HG03469 (cell line): ENCODE measurements around the gene NPTN.

ENCODE experiments used
- ATAC-seq: cut with Tn5 transposase; IDR thresholded peaks from one replicate; pipeline ENCODE4 v1.9.1; 2021; ENCODE audit warnings: mild to moderate bottlenecking, moderate library complexity, moderate number of reproducible peaks; ENCODE audit not compliant: unreplicated experiment

NPTN gene

GRCh38 chr15:73632670-73633058 is 525 bp downstream of the NPTN start:
- ATAC-seq: no peak

GRCh38 chr15:73631915-73632669 is 1.1 kb downstream of the NPTN start:
- ATAC-seq: no peak

- ATAC-seq: no peak
Measured at GRCh38 chr15:73630921-73631362, 2.2 kb downstream of the NPTN start.

GRCh38 chr15:73629798-73630429 is 3.3 kb downstream of the NPTN start:
- ATAC-seq: no peak

DNA sequence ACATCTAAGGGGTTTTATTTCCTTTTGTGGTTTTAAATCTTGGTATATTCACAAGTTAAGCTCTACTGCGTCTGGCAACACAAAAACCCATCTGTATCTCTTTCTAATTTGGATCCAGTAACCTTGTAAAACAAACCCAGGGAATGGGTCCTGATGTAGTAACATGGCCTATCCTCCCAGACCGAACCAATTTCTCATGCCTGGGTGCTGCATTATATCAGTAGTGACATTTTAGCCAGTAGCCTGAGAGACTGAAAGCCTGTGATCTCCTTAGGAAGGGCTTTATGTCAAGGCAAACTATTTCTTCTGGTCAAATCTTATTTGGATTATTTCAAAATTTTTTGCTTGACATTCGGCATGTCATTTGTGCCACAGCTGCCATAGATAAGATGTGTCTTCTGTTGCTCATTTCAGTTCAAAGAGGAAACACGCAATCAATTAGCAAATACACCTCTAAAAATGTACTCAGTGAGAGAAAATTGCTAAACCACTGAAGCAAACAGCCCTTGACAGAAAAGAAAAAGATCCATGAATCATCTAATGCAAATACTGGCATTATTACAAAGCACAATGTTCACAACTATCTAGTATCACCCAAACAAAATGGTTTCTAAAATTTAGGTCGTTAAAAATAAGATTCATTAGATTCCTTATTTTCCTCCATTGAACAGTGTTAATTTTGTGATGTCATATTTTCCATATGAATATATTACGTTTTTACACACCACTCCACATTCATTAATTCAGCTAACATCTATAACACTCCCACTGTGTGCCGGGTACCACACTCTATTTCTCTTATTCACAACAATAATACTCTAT is 4.0 kb downstream of the NPTN start:
- ATAC-seq: no peak

GRCh38 chr15:73628102-73628501 is 5.1 kb downstream of the NPTN start:
- ATAC-seq: no peak

- no peak for ATAC-seq
Measured at GRCh38 chr15:73626072-73626471, 7.1 kb downstream of the NPTN start.

GRCh38 chr15:73624530-73624929 is 8.7 kb downstream of the NPTN start:
- ATAC-seq: no peak

GRCh38 chr15:73621286-73621826 is 11.8 kb downstream of the NPTN start:
- ATAC-seq: no peak

DNA sequence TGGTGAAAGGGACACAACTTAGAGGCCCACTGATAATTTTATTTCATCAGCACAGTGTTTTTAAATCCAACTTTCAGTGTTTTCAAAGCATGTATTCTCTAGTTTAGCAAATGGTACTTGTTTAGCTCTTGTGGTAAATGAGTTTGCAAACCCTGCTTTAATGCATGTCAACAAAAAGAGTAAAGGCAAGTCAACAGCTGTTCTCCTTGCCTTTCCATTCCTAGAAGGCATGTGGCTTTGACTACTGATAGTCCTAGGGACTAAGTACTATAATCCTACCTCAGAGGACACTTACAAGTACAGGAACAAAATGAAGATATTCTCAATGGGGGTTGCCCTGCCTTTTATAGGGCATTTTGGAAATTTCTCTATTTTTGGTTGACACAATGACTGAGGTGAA is 13.1 kb downstream of the NPTN start:
- ATAC-seq: no peak

DNA sequence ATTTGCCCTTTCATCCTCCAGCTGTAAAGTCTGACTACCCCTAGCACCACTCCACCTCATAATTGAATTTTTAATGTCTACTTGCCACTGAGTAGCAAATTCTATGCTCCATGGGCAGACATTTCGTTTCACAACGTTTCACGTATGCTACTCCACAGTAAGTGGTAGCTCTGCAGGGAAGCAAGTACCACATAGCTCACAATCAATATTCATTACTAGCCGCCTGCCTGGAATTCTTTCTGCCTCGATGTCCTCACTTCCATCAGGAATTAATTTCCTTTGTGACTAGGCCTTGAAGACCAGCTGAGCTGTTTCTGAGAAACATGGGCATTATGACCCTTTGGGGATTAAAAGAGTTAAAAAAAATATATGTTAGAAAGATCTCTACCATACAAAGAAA is 15.3 kb downstream of the NPTN start:
- no peak for ATAC-seq

DNA sequence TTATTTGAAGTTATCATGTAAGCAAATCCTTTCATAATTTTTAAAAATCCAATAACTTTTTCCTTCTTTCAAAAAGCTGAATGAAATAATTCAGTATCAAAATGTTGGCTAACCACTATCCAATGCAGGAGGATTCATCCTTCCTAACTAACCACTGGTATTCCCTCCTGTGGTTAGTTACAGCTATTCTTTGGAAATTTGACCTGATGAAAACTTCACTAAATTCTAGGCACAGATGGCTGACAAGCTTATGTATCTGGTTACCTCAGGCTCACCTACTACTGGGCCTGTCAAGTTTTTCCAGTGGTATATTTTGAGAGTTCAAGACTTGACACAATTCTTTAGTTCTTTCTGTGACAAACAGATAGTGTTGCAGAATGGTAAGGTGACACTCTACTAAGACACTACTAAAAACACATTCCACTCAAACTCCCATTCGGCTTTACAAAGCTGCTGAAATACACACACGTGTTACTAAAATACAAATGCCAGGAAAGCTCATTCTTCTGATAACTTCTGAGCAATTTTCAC is 15.8 kb downstream of the NPTN start:
- ATAC-seq: no peak

- no peak for ATAC-seq
Measured at GRCh38 chr15:73608941-73609340, 24.2 kb downstream of the NPTN start.

DNA sequence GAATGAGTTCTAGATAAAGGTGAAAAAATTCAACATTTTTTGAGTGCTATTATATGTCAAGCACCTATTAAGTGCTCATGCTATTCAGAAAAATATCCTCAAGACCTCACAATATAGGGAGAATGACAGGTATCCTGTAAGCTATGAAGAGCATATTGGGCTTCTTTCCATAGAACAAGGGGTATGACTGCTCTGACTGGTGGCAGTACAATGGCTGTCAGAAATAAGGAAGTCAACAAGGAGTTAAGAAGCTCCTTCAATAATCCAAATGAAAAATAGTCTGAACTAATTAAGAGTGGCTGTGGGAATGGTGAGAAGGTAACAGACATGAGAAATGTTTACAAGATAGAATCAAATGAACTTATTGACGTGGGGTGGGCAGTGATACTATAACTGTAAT is 24.7 kb downstream of the NPTN start:
- ATAC-seq: no peak

DNA sequence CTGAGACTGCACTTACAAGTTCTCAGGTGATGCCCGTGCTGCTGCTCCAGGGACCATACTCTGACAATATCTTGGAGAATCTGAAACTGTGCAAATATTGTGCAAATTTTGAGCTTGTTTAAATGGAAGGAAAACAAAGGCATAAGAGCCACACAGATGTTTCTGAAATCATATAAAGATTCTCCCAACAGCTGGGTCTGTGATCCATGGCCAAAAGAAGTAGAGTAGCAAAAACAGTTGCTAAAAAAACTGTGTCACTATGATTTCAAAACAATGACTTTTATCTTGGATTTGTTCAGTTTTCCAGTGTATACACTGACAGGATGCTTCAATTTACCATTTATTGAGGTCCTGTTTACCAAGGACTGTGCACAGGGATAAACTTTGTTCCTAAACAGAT is 25.3 kb downstream of the NPTN start:
- ATAC-seq: no peak

- ATAC-seq: no peak
Measured at GRCh38 chr15:73607405-73607804, 25.8 kb downstream of the NPTN start.

- ATAC-seq: no peak
Measured at GRCh38 chr15:73605759-73606436, 27.3 kb downstream of the NPTN start.

GRCh38 chr15:73604477-73604876 is 28.7 kb downstream of the NPTN start:
- no peak for ATAC-seq

GRCh38 chr15:73602992-73603391 is 30.2 kb downstream of the NPTN start:
- no peak for ATAC-seq

- ATAC-seq: no peak
Measured at GRCh38 chr15:73602446-73602843, 30.7 kb downstream of the NPTN start.
